Calu3 (cell line): ENCODE measurements around the gene TEF. TPM values are rescaled to one million over a fixed set of nuclear protein-coding genes. Genes with fewer than 3 reads are reported as not detected.
A peak's percentile ranks its signal among the peaks of the same experiment; 100 is the strongest.

ENCODE experiments used
- BruUV-seq: library from RNA; stranded (reverse); fragments of 400-500 nt; replicated peaks from 2 replicates; lab custom pipeline; 2021; lab: Mats Ljungman, UMichigan
- CTCF ChIA-PET: fragments of 300-600 bp; sonication (Branson Sonifier 250); formaldehyde crosslinking; loops from one replicate; lab custom pipeline; 2022; ENCODE audit warnings: antibody characterized with exemption; lab: Charles Lee
- DNase-seq: peaks from one replicate; pipeline ENCODE4 v3.0.0; 2022
- H3K27ac Mint-ChIP-seq: one replicate; pipeline ENCODE4 v1.8.0; 2022; ENCODE audit warnings: mixed read lengths; ENCODE audit not compliant: unreplicated experiment
- H3K27me3 Mint-ChIP-seq: one replicate; pipeline ENCODE4 v1.8.0; 2022; ENCODE audit warnings: mixed read lengths; ENCODE audit not compliant: unreplicated experiment
- H3K36me3 Mint-ChIP-seq: one replicate; pipeline ENCODE4 v1.8.0; 2022; ENCODE audit warnings: mild to moderate bottlenecking, moderate library complexity, mixed read lengths; ENCODE audit not compliant: insufficient read depth, unreplicated experiment
- H3K4me1 Mint-ChIP-seq: one replicate; pipeline ENCODE4 v1.8.0; 2022; ENCODE audit warnings: mild to moderate bottlenecking, low read depth, mixed read lengths; ENCODE audit not compliant: unreplicated experiment
- H3K4me3 Mint-ChIP-seq: one replicate; pipeline ENCODE4 v1.8.0; 2022; ENCODE audit warnings: mild to moderate bottlenecking, low read depth, moderate library complexity, mixed read lengths; ENCODE audit not compliant: unreplicated experiment
- H3K9me3 Mint-ChIP-seq: one replicate; pipeline ENCODE4 v1.8.0; 2022; ENCODE audit warnings: low read depth, mixed read lengths; ENCODE audit not compliant: unreplicated experiment
- intact Hi-C: fragments of 100-400 bp; cut with micrococcal nuclease; formaldehyde crosslinking; loops from one replicate; pipeline ENCODE4 v1.10.0; 2022; ENCODE audit not compliant: unreplicated experiment
- total RNA-seq: library from RNA; stranded (reverse); gene quantifications from 2 replicates; pipeline ENCODE4 v1.2.3, GENCODE V29; 2022
- TF ChIP-seq, protein P1 (sequence below): fragments of 200-600 bp; IDR thresholded peaks from one replicate; pipeline ENCODE4 v1.8.0; 2022; ENCODE audit warnings: antibody characterized with exemption; ENCODE audit not compliant: unreplicated experiment

The TEF gene
- total RNA-seq, 1 experiment from 2014 or later: 6.3 TPM

DNA sequence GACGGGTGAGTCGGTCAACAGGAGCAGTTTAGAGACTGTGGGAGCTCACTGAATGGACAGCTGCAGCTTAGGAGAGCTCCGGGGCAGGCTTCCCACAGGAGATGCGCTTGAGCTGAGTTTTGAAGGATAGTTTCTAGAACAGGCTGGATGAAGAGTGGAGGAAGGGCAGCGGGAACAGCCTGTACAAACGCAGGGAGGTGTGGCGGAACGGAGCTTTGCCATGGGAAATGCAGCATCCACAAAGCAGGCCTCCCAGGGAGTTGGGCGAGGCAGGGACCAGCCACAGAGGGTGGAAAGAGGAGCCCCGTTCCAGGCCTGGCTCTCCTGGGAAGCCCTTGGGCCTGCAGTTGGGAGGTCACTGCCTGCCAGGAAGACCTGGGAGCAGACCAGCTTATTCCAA lies 26.8 kb upstream of the TEF start:
- DNase-seq: no peak
- no peak overlapping the region for H3K4me3 Mint-ChIP-seq
- no peaks in the 10 kb centered on the region for H3K9me3 Mint-ChIP-seq
- H3K27ac Mint-ChIP-seq: no peak overlapping the region
- intact Hi-C loops: no loop called here
- TF ChIP-seq, protein P1, sequence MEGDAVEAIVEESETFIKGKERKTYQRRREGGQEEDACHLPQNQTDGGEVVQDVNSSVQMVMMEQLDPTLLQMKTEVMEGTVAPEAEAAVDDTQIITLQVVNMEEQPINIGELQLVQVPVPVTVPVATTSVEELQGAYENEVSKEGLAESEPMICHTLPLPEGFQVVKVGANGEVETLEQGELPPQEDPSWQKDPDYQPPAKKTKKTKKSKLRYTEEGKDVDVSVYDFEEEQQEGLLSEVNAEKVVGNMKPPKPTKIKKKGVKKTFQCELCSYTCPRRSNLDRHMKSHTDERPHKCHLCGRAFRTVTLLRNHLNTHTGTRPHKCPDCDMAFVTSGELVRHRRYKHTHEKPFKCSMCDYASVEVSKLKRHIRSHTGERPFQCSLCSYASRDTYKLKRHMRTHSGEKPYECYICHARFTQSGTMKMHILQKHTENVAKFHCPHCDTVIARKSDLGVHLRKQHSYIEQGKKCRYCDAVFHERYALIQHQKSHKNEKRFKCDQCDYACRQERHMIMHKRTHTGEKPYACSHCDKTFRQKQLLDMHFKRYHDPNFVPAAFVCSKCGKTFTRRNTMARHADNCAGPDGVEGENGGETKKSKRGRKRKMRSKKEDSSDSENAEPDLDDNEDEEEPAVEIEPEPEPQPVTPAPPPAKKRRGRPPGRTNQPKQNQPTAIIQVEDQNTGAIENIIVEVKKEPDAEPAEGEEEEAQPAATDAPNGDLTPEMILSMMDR: no peak
- peaks cover 51% of the 10 kb centered on the region for H3K36me3 Mint-ChIP-seq
- H3K27me3 Mint-ChIP-seq: no peaks in the 10 kb centered on the region
- H3K4me1 Mint-ChIP-seq: peaks cover 21% of the 10 kb centered on the region
- BruUV-seq: no TSS peak
- CTCF ChIA-PET: no interaction called here

DNA sequence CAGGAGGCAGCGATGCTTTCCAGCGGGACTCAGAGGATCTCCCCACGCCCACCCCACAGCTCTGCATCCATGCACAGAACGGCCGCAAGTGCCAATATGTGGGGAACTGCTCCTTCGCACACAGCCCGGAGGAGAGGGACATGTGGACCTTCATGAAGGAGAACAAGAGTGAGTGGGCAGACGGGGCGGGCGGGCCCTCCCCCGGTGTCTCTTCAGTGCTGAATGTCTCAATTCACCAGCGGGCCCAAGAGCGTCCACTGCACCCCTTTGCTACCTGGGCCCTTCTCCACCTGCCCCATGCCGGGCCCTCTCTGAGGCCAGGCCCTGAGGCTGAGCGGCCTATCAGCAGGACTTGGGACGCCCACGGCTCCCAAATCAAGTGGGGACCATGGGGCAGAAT lies 25.8 kb upstream of the TEF start:
- intact Hi-C loops: no loop called here
- CTCF ChIA-PET: no interaction called here
- no TSS peak for BruUV-seq
- no peaks in the 10 kb centered on the region for H3K9me3 Mint-ChIP-seq
- no peak overlapping the region for H3K27ac Mint-ChIP-seq
- H3K4me1 Mint-ChIP-seq: peaks cover 17% of the 10 kb centered on the region
- H3K36me3 Mint-ChIP-seq: peaks cover 43% of the 10 kb centered on the region
- TF ChIP-seq, protein P1: no peak
- H3K4me3 Mint-ChIP-seq: no peak overlapping the region
- H3K27me3 Mint-ChIP-seq: no peaks in the 10 kb centered on the region
- DNase-seq: no peak

DNA sequence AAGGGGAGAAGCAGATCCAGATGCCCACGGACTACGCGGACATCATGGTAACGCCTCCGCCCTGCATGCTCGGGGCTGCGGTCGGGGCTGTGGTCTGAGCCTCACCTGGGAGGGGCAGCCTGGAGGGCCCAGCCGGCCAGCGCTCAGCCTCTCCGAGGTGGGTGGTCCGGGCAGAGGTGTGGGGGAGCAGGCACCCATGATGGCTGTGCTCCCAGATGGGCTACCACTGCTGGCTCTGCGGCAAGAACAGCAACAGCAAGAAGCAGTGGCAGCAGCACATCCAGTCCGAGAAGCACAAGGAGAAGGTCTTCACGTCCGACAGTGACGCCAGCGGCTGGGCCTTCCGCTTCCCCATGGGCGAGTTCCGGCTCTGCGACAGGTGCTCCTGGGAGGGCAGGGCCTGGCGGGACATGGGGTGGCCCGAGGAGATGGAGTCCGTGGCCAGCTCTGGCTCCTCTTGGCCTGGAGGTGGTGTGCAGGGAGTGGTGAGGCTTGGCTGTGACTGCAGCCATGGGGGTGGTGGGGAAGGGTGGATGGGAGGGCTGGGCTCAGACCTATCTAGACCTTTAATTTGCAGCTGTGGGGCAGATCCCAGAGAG lies 25.2 kb upstream of the TEF start:
- no peak overlapping the region for H3K4me3 Mint-ChIP-seq
- H3K4me1 Mint-ChIP-seq: peaks cover 15% of the 10 kb centered on the region
- H3K36me3 Mint-ChIP-seq: peaks cover 43% of the 10 kb centered on the region
- TF ChIP-seq, protein P1: no peak
- BruUV-seq: TSS peak; percentile 27
- H3K27ac Mint-ChIP-seq: no peak overlapping the region
- intact Hi-C loops: no loop called here
- CTCF ChIA-PET: no interaction called here
- no peak for DNase-seq
- H3K9me3 Mint-ChIP-seq: no peaks in the 10 kb centered on the region
- no peaks in the 10 kb centered on the region for H3K27me3 Mint-ChIP-seq

DNA sequence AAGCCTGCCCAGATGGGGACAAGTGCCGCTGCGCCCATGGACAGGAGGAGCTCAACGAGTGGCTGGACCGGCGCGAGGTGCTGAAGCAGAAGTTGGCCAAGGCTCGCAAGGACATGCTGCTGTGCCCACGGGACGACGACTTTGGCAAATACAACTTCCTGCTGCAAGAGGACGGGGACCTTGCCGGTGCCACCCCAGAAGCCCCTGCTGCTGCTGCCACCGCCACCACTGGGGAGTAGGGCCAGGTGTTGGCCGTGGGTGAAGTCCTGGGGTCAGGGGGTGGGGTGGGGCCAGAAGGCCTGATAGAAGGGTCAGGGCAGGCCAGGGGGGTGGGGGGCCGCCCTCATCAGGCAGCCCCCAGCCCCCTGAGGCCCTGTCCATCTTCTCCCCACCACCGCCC lies 24.6 kb upstream of the TEF start:
- CTCF ChIA-PET: no interaction called here
- intact Hi-C loops: no loop called here
- no peak overlapping the region for H3K4me3 Mint-ChIP-seq
- no peaks in the 10 kb centered on the region for H3K9me3 Mint-ChIP-seq
- H3K27me3 Mint-ChIP-seq: no peaks in the 10 kb centered on the region
- TF ChIP-seq, protein P1: no peak
- peaks cover 15% of the 10 kb centered on the region for H3K4me1 Mint-ChIP-seq
- peaks cover 40% of the 10 kb centered on the region for H3K36me3 Mint-ChIP-seq
- BruUV-seq: no TSS peak
- no peak for DNase-seq
- no peak overlapping the region for H3K27ac Mint-ChIP-seq
